IMR-90 (cell line): ENCODE data around the gene ENTPD1. TPM values are rescaled to one million over a fixed set of nuclear protein-coding genes. Genes with fewer than 3 reads are reported as not detected.

Experiments used
- ATAC-seq: fragments of 200-7000 bp; cut with Tn5 transposase; 2 replicates; pipeline ENCODE4 v1.9.1; 2020; ENCODE audit warnings: low read depth, mild to moderate bottlenecking, moderate library complexity
- BruUV-seq: library from RNA; stranded (reverse); fragments of 400-500 nt; replicated peaks from 2 replicates; lab custom pipeline; 2021; lab: Mats Ljungman, UMichigan
- CTCF ChIA-PET: fragments of 300-600 bp; formaldehyde crosslinking; extraction: SDS; loops from one replicate; lab custom pipeline; 2021; ENCODE audit warnings: antibody characterized with exemption; lab: Yijun Ruan, JAX
- POLR2A ChIA-PET: fragments of 300-600 bp; sonication (Branson Sonifier 250); formaldehyde crosslinking; loops from one replicate; lab custom pipeline; 2022; ENCODE audit warnings: antibody characterized with exemption; ENCODE audit not compliant: unreplicated experiment; lab: Charles Lee
- DNase-seq: peaks from one replicate; pipeline ENCODE4 v3.0.0; 2013
- H2AFZ ChIP-seq: replicated peaks from 2 replicates; pipeline ENCODE3; 2013; ENCODE audit warnings: low read length, mild to moderate bottlenecking; ENCODE audit not compliant: poor library complexity
- H2AK5ac ChIP-seq: 2 replicates; pipeline ENCODE4 v1.6.1; 2013; ENCODE audit warnings: low read depth, low read length, inconsistent platforms
- H2AK9ac ChIP-seq: replicated peaks from 2 replicates; pipeline ENCODE3; 2013; ENCODE audit warnings: mild to moderate bottlenecking, low read depth, low read length, moderate library complexity; ENCODE audit not compliant: poor library complexity
- H2BK120ac ChIP-seq: 2 replicates; pipeline ENCODE4 v1.6.1; 2013; ENCODE audit warnings: low read depth, low read length, inconsistent platforms
- H2BK15ac ChIP-seq: 3 replicates; pipeline ENCODE4 v1.6.1; 2013; ENCODE audit warnings: low read depth, low read length, inconsistent platforms
- H2BK20ac ChIP-seq: 2 replicates; pipeline ENCODE4 v1.6.1; 2013; ENCODE audit warnings: low read depth, mild to moderate bottlenecking, inconsistent platforms, low read length, moderate library complexity
- H2BK5ac ChIP-seq: 2 replicates; pipeline ENCODE4 v1.6.1; 2013; ENCODE audit warnings: mild to moderate bottlenecking, low read depth, low read length, inconsistent platforms; ENCODE audit not compliant: poor library complexity, severe bottlenecking
- H3K14ac ChIP-seq: replicated peaks from 2 replicates; pipeline ENCODE4 v1.6.1; 2013; ENCODE audit warnings: low read depth, low read length, inconsistent platforms
- H3K18ac ChIP-seq: 2 replicates; pipeline ENCODE4 v1.6.1; 2013; ENCODE audit warnings: low read depth, low read length, control low read depth
- H3K23ac ChIP-seq: 2 replicates; pipeline ENCODE4 v1.6.1; 2013; ENCODE audit warnings: low read depth, low read length, inconsistent platforms
- H3K27ac ChIP-seq: 2 replicates; pipeline ENCODE4 v1.5.1; 2013; ENCODE audit warnings: mild to moderate bottlenecking, control low read depth, low read length; ENCODE audit not compliant: insufficient read depth
- H3K27me3 ChIP-seq: 2 replicates; pipeline ENCODE4 v1.6.1; 2013; ENCODE audit warnings: low read length; ENCODE audit not compliant: control insufficient read depth, insufficient read depth
- H3K36me3 ChIP-seq: 2 replicates; pipeline ENCODE4 v1.6.1; 2013; ENCODE audit warnings: low read length, mixed read lengths; ENCODE audit not compliant: control insufficient read depth, insufficient read depth
- H3K4ac ChIP-seq: 2 replicates; pipeline ENCODE4 v1.6.1; 2013; ENCODE audit warnings: low read depth, low read length, inconsistent platforms
- H3K4me1 ChIP-seq: 2 replicates; pipeline ENCODE4 v1.6.1; 2013; ENCODE audit warnings: low read length, mixed read lengths; ENCODE audit not compliant: control insufficient read depth, insufficient read depth
- H3K4me2 ChIP-seq: 2 replicates; pipeline ENCODE4 v1.6.1; 2013; ENCODE audit warnings: low read depth, mild to moderate bottlenecking, control low read depth, low read length, moderate library complexity
- H3K4me3 ChIP-seq: 2 replicates; pipeline ENCODE4 v1.5.1; 2013; ENCODE audit warnings: low read depth, mild to moderate bottlenecking, control low read depth, low read length, moderate library complexity; ENCODE audit not compliant: insufficient read depth
- H3K56ac ChIP-seq: 2 replicates; pipeline ENCODE4 v1.6.1; 2013; ENCODE audit warnings: low read length, inconsistent platforms; ENCODE audit not compliant: insufficient read depth; ENCODE audit errors: extremely low read depth
- H3K79me1 ChIP-seq, 2 experiments: 2 replicates each; pipeline ENCODE4 v1.6.1; 2013; ENCODE audit warnings: low read length in 2 of 2, inconsistent platforms in 1 of 2, low read depth in 1 of 2
- H3K9ac ChIP-seq: 2 replicates; pipeline ENCODE4 v1.6.1; 2013; ENCODE audit warnings: low read depth, low read length, control low read depth
- H3K9me1 ChIP-seq: 2 replicates; pipeline ENCODE4 v1.6.1; 2013; ENCODE audit warnings: low read length, inconsistent platforms; ENCODE audit not compliant: insufficient read depth
- H3K9me3 ChIP-seq: 2 replicates; pipeline ENCODE4 v1.6.1; 2013; ENCODE audit warnings: low read length; ENCODE audit not compliant: control insufficient read depth, insufficient read depth
- H4K20me1 ChIP-seq: 2 replicates; pipeline ENCODE4 v1.6.1; 2013; ENCODE audit warnings: low read length, inconsistent platforms; ENCODE audit not compliant: insufficient read depth
- H4K5ac ChIP-seq: 2 replicates; pipeline ENCODE4 v1.6.1; 2013; ENCODE audit warnings: mild to moderate bottlenecking, low read depth, low read length, control low read depth
- H4K8ac ChIP-seq, 2 experiments: 2 replicates each; pipeline ENCODE4 v1.6.1; 2013; ENCODE audit warnings: low read depth in 2 of 2, low read length in 2 of 2, control low read depth in 1 of 2, inconsistent platforms in 1 of 2
- H4K91ac ChIP-seq: 2 replicates; pipeline ENCODE4 v1.6.1; 2013; ENCODE audit warnings: low read depth, low read length, inconsistent platforms; ENCODE audit not compliant: insufficient read depth
- CEBPB ChIP-seq: IDR thresholded peaks from 2 replicates; pipeline ENCODE4 v1.6.1; 2012; ENCODE audit warnings: low read depth, low read length, improper control_type of control experiment
- FOS ChIP-seq: fragments of 150-350 bp; IDR thresholded peaks from 2 replicates; pipeline ENCODE4 v1.6.1; 2016; ENCODE audit warnings: low read depth, low read length
- NFE2L2 ChIP-seq: fragments of 150-350 bp; IDR thresholded peaks from 2 replicates; pipeline ENCODE4 v1.6.1; 2016; ENCODE audit warnings: low read depth, mild to moderate bottlenecking, low read length
- RCOR1 ChIP-seq: IDR thresholded peaks from 2 replicates; pipeline ENCODE4 v1.6.1; 2012; ENCODE audit warnings: mild to moderate bottlenecking, low read length, improper control_type of control experiment; ENCODE audit not compliant: insufficient replicate concordance
- RFX5 ChIP-seq: IDR thresholded peaks from 2 replicates; pipeline ENCODE4 v1.8.0; 2012; ENCODE audit warnings: low read depth, mild to moderate bottlenecking, low read length, moderate library complexity
- WGBS, 2 experiments: methylation state at CpG; one replicate each; pipeline versions ENCODE4 v1.1.5 to v1.1.7; 2013; ENCODE audit warnings: missing lambda C conversion rate in 2 of 2; ENCODE audit not compliant: insufficient read length in 1 of 2; ENCODE audit errors: extremely low coverage in 2 of 2; 5-methylcytosine and 5-hydroxymethylcytosine counted together
- dilution Hi-C: fragments of 300-500 bp; cut with HindIII; formaldehyde crosslinking; loops from one replicate; pipeline ENCODE4 v1.14.3; 2018; ENCODE audit warnings: low sequenced_read_pairs; ENCODE audit not compliant: unreplicated experiment
- in situ Hi-C: fragments of 300-500 bp; cut with MboI; formaldehyde crosslinking; loops from 3 replicates; pipeline ENCODE4 v1.14.3; 2019; ENCODE audit warnings: low sequenced_read_pairs, inconsistent platforms, mixed read lengths
- intact Hi-C: fragments of 100-400 bp; cut with micrococcal nuclease; formaldehyde crosslinking; loops from 2 replicates; pipeline ENCODE4 v1.10.0; 2022
- polyA plus RNA-seq, 3 experiments: library from polyadenylated mRNA; depleted of rRNA; stranded (reverse); fragments of >200 nt; gene quantifications; 2 replicates each; pipeline ENCODE4 v1.2.3, GENCODE V29; 2012; ENCODE audit warnings: low replicate concordance in 1 of 3
- total RNA-seq: library from RNA; depleted of rRNA; stranded (reverse); fragments of >200 nt; gene quantifications from 2 replicates; pipeline ENCODE4 v1.2.3, GENCODE V29; 2012
- TF ChIP-seq, protein P1 (sequence below): conservative IDR thresholded peaks from 2 replicates; pipeline ENCODE4 v1.5.1; 2012; ENCODE audit warnings: mild to moderate bottlenecking, low read depth, low read length, improper control_type of control experiment

The ENTPD1 gene
- total and polyA plus RNA-seq, 2 of the 4 experiments (the other 2 are of a cell fraction), result under 0.01 TPM; not detected in 1

DNA sequence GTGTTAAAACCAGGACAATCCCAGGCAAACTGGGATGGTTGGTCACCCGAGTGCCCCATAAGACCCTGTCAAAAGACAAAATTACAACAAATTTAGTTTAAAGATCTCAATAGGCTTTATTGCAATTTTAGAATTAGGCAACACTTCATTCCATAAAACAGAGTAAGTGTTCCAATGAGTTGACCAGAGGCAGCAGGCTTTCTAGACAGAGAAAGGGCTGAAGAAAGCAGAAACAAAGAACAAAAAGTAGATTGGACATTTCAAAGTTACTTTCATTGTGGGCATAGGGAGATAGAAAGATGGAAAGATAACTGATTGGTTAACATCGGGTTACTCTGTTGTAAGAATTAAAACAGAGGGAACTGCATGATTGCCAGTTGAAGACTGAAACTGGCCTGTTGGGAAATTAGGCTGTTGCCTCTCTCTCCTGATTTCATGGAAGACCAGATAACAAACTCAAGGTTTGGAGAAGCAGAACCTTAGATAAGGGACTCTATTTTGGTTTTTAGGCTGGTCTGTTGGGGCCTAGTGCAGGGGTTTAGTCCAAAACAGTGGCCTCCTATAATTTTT is 36.3 kb downstream of the ENTPD1 start (continued):
- no peak for TF ChIP-seq RFX5

DNA sequence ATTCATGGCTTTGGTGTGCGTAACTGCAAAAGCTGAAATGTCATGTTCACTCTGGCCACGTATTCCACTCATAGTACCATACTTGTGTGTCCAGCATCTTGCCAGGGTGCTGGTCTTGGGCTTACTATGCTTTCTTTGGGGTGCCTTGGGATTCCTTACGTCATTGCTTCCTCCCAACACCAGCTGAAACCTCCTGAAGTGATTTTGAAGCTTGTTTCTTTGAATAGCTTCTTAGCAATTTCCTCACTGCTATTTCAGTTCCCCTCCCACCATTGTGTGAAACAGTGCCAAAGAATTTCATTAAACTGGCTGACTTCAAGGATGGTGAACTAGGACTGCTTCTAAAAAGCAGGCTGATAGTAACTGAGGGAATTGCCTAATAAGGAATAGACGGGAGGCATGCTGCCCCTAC is 36.9 kb downstream of the ENTPD1 start:
- no peaks in the 10 kb centered on the region for H3K27me3 ChIP-seq
- POLR2A ChIA-PET, result no interaction called here
- H3K9ac ChIP-seq, result no peak overlapping the region
- DNase-seq (peak; percentile 72), ATAC-seq (peak; percentile 50)
- H3K56ac ChIP-seq, result no peak overlapping the region
- dilution Hi-C loops, result no loop called here
- no TSS peak for BruUV-seq
- no peaks in the 10 kb centered on the region for H3K9me3 ChIP-seq
- H2BK5ac ChIP-seq, result peak overlapping the region; percentile 7
- H2AK5ac ChIP-seq, result peak overlapping the region; percentile 57; the same call in 1 of the 2 replicates
- peak overlapping the region; percentile 18; the same call in 1 of the 2 replicates for H4K5ac ChIP-seq
- peak overlapping the region; percentile 45; the same call in 1 of the 2 replicates for H3K14ac ChIP-seq
- H3K36me3 ChIP-seq, result no peaks in the 10 kb centered on the region
- H3K18ac ChIP-seq, result peak overlapping the region; percentile 55
- intact Hi-C loops, result no loop called here
- H2BK20ac ChIP-seq, result peak overlapping the region; percentile 28; the same call in 1 of the 2 replicates
- H4K20me1 ChIP-seq, result no peaks in the 10 kb centered on the region
- peak overlapping the region; percentile 35 to 77 for H4K8ac ChIP-seq
- no peak overlapping the region for H3K4me3 ChIP-seq
- WGBS, 2 experiments, result no CpG with 5 or more reads among the region's 4 CpGs
- TF ChIP-seq CEBPB (peak; percentile 27; the same call in 1 of the 2 replicates), RCOR1 (no peak), FOS (no peak), NFE2L2 (no peak)
- TF ChIP-seq, protein P1, sequence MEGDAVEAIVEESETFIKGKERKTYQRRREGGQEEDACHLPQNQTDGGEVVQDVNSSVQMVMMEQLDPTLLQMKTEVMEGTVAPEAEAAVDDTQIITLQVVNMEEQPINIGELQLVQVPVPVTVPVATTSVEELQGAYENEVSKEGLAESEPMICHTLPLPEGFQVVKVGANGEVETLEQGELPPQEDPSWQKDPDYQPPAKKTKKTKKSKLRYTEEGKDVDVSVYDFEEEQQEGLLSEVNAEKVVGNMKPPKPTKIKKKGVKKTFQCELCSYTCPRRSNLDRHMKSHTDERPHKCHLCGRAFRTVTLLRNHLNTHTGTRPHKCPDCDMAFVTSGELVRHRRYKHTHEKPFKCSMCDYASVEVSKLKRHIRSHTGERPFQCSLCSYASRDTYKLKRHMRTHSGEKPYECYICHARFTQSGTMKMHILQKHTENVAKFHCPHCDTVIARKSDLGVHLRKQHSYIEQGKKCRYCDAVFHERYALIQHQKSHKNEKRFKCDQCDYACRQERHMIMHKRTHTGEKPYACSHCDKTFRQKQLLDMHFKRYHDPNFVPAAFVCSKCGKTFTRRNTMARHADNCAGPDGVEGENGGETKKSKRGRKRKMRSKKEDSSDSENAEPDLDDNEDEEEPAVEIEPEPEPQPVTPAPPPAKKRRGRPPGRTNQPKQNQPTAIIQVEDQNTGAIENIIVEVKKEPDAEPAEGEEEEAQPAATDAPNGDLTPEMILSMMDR, result no peak
- CTCF ChIA-PET, result interaction anchor here (0.6 kb wide), 1 partner anchor 99 kb away, joined by 5 read pairs; no protein-coding TSS in a partner anchor
- no peaks in the 10 kb centered on the region for H3K9me1 ChIP-seq
- H3K23ac ChIP-seq, result no peak overlapping the region; the same call in 1 of the 2 replicates
- in situ Hi-C loops, result no loop called here
- H3K4me1 ChIP-seq, result peaks cover 3% of the 10 kb centered on the region; the same call in 1 of the 2 replicates
- H3K79me1 ChIP-seq, result no peaks in the 10 kb centered on the region
- peak overlapping the region; percentile 15 for H2AFZ ChIP-seq
- peak overlapping the region; percentile 42 for H3K4ac ChIP-seq
- H4K91ac ChIP-seq, result peak overlapping the region; percentile 55; the same call in 1 of the 2 replicates
- peak overlapping the region; percentile 43; the same call in 1 of the 3 replicates for H2BK15ac ChIP-seq
- no peak overlapping the region for H2AK9ac ChIP-seq
- no peak overlapping the region for H3K4me2 ChIP-seq
- peak overlapping the region; percentile 55 for H2BK120ac ChIP-seq
- H3K27ac ChIP-seq, result peak overlapping the region; percentile 89; the same call in 1 of the 2 replicates
